Keratinocyte (primary cell): ENCODE measurements around the gene HTRA3.

Experiments
- EZH2 ChIP-seq: IDR thresholded peaks from one replicate; pipeline ENCODE4 v1.6.1; 2012; ENCODE audit warnings: inconsistent platforms, mild to moderate bottlenecking, low read length, moderate library complexity
- TF ChIP-seq, protein P1 (sequence below), 3 experiments: IDR thresholded peaks in 1 of 3; conservative IDR thresholded peaks in 1 of 3; optimal IDR thresholded peaks in 1 of 3; 2 replicates in 2 of 3; 3 replicates in 1 of 3; pipeline versions ENCODE3 to v1.5.1; 2011; ENCODE audit warnings: low read length in 3 of 3, mild to moderate bottlenecking in 3 of 3, moderate library complexity in 2 of 3, control low read depth in 1 of 3, inconsistent platforms in 1 of 3; ENCODE audit not compliant: insufficient read depth in 2 of 3; ENCODE audit errors: extremely low read depth in 1 of 3

DNA sequence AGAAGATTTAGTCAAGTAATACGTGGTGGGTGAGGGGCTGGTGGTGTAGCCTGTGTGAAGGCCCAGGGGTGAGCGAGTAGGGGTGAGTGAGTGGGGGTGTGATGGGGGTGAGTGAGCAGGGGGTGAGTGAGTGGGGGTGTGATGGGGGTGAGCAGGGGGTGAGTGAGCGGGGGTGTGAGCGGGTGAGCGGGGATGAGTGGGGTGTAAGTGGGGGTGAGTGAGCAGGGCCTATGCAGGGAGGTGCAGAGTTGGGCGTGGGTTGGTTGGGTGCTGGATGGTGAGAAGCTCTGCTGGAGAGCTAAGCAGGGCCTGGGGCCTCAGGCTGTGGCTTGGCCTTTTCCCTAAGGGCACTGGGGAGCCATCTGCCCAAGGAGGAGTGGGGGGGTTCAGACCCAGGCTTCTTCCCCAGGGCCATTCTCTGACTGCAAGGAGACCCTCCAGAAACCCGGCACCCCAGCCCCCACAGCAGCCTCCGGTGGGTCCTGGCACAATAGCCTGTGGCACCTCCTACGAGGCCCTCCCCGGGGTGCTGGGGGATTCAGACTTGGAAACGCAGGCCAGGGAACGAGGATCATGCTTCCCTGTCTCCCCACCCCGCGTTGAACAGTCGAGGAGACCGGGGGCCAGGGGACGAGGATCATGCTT lies 40.1 kb upstream of the HTRA3 start:
- TF ChIP-seq, protein P1, sequence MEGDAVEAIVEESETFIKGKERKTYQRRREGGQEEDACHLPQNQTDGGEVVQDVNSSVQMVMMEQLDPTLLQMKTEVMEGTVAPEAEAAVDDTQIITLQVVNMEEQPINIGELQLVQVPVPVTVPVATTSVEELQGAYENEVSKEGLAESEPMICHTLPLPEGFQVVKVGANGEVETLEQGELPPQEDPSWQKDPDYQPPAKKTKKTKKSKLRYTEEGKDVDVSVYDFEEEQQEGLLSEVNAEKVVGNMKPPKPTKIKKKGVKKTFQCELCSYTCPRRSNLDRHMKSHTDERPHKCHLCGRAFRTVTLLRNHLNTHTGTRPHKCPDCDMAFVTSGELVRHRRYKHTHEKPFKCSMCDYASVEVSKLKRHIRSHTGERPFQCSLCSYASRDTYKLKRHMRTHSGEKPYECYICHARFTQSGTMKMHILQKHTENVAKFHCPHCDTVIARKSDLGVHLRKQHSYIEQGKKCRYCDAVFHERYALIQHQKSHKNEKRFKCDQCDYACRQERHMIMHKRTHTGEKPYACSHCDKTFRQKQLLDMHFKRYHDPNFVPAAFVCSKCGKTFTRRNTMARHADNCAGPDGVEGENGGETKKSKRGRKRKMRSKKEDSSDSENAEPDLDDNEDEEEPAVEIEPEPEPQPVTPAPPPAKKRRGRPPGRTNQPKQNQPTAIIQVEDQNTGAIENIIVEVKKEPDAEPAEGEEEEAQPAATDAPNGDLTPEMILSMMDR (optimal IDR thresholded peaks at IDR 0.05 in 1 of 3, IDR thresholded peaks at IDR 0.05 in 1 of 3, conservative IDR thresholded peaks at IDR 0.05 in 1 of 3; ENCODE audit: extremely low read depth in 1 of 3, insufficient read depth in 2 of 3, low read length in 3 of 3) = no peak
- TF ChIP-seq EZH2 = no peak
